HepG2 (cell line): ENCODE results near the gene BICDL1. TPM values are rescaled to one million over a fixed set of nuclear protein-coding genes. Genes with fewer than 3 reads are reported as not detected.

Experiments used
- CC2D1A ChIP-seq: sonication (generic); formaldehyde crosslinking; IDR thresholded peaks from 2 replicates; pipeline ENCODE4 v1.8.1; 2023; ENCODE audit warnings: mild to moderate bottlenecking, missing genetic modification reagents
- DRAP1 ChIP-seq: IDR thresholded peaks from 2 replicates; pipeline ENCODE4 v1.6.1; 2016; ENCODE audit warnings: missing genetic modification reagents, missing compliant biosample characterization
- GABPB1 ChIP-seq: IDR thresholded peaks from 2 replicates; pipeline ENCODE4 v1.6.1; 2016; ENCODE audit warnings: mild to moderate bottlenecking, missing genetic modification reagents, moderate library complexity, missing compliant biosample characterization
- KDM4B ChIP-seq: sonication (generic); formaldehyde crosslinking; IDR thresholded peaks from 2 replicates; pipeline ENCODE4 v1.4.0; 2020; ENCODE audit warnings: missing genetic modification reagents
- MEIS1 ChIP-seq: sonication (generic); formaldehyde crosslinking; IDR thresholded peaks from 2 replicates; pipeline ENCODE4 v1.9.0; 2021; ENCODE audit warnings: mild to moderate bottlenecking, missing genetic modification reagents, moderate library complexity, borderline replicate concordance
- MTF2 ChIP-seq: sonication (generic); formaldehyde crosslinking; IDR thresholded peaks from 2 replicates; pipeline ENCODE4 v1.5.0; 2020; ENCODE audit warnings: missing genetic modification reagents, borderline replicate concordance
- NCOR1 ChIP-seq: fragments of 200-600 bp; sonication (generic); IDR thresholded peaks from 2 replicates; pipeline ENCODE4 v1.7.0; 2017; ENCODE audit warnings: antibody characterized with exemption, low read length, borderline replicate concordance
- TAF1 ChIP-seq: sonication (generic); formaldehyde crosslinking; IDR thresholded peaks from 2 replicates; pipeline ENCODE4 v1.4.0; 2020; ENCODE audit warnings: missing genetic modification reagents
- TAF15 ChIP-seq: fragments of 200-400 bp; formaldehyde crosslinking; IDR thresholded peaks from one replicate; pipeline ENCODE4 v1.6.1; 2018; ENCODE audit warnings: mild to moderate bottlenecking, low read depth, low read length; ENCODE audit not compliant: poor library complexity, severe bottlenecking
- TBL1XR1 ChIP-seq: fragments of 150-350 bp; IDR thresholded peaks from 2 replicates; pipeline ENCODE4 v1.6.1; 2014; ENCODE audit warnings: borderline replicate concordance, low read length; ENCODE audit not compliant: partially characterized antibody
- YEATS4 ChIP-seq: sonication (generic); formaldehyde crosslinking; IDR thresholded peaks from 2 replicates; pipeline ENCODE4 v1.4.0; 2020; ENCODE audit warnings: missing genetic modification reagents, borderline replicate concordance
- ZBTB34 ChIP-seq: sonication (generic); formaldehyde crosslinking; IDR thresholded peaks from 2 replicates; pipeline ENCODE4 v1.8.0; 2022; ENCODE audit warnings: mild to moderate bottlenecking, missing genetic modification reagents
- ZBTB49 ChIP-seq: sonication (generic); formaldehyde crosslinking; IDR thresholded peaks from 2 replicates; pipeline ENCODE4 v1.4.0; 2020; ENCODE audit warnings: missing genetic modification reagents, borderline replicate concordance
- ZFP82 ChIP-seq: sonication (generic); formaldehyde crosslinking; IDR thresholded peaks from 2 replicates; pipeline ENCODE4 v1.5.1; 2020; ENCODE audit warnings: mild to moderate bottlenecking, missing genetic modification reagents, borderline replicate concordance
- ZNF260 ChIP-seq: sonication (generic); formaldehyde crosslinking; IDR thresholded peaks from 2 replicates; pipeline ENCODE4 v1.4.0; 2020; ENCODE audit warnings: missing genetic modification reagents, low read depth, mild to moderate bottlenecking, borderline replicate concordance
- ZNF501 ChIP-seq: sonication (generic); formaldehyde crosslinking; IDR thresholded peaks from 2 replicates; pipeline ENCODE4 v1.5.1; 2020; ENCODE audit warnings: mild to moderate bottlenecking, moderate library complexity, missing genetic modification reagents
- ZNF605 ChIP-seq: sonication (generic); formaldehyde crosslinking; IDR thresholded peaks from 2 replicates; pipeline ENCODE4 v1.8.0; 2022; ENCODE audit warnings: mild to moderate bottlenecking, missing genetic modification reagents
- ZNF674 ChIP-seq: sonication (generic); formaldehyde crosslinking; IDR thresholded peaks from 2 replicates; pipeline ENCODE4 v1.5.0; 2020; ENCODE audit warnings: low read depth, mild to moderate bottlenecking, missing genetic modification reagents
- ZNF775 ChIP-seq: sonication (generic); formaldehyde crosslinking; IDR thresholded peaks from 2 replicates; pipeline ENCODE4 v1.4.0; 2020; ENCODE audit warnings: missing genetic modification reagents, mild to moderate bottlenecking, moderate library complexity, borderline replicate concordance
- polyA plus RNA-seq, 8 experiments: library from polyadenylated mRNA; depleted of rRNA in 3 of 8; stranded (reverse) in 7 of 8; unstranded in 1 of 8; fragments of >200 nt; fragmentation: Illumina TruSeq in 4 of 8; extraction: Trizol in 4 of 8; gene quantifications; 2 replicates each; pipeline versions ENCODE4 v1.2.1 to v1.2.3, GENCODE V29; 2011 to 2016; ENCODE audit warnings: low read depth in 4 of 8, missing spikeins in 1 of 8, mixed read lengths in 1 of 8; ENCODE audit not compliant: insufficient read depth in 1 of 8
- total RNA-seq, 5 experiments: library from RNA; depleted of rRNA; stranded (reverse); fragments of >200 nt; fragmentation: Illumina TruSeq; extraction: Trizol; gene quantifications; 2 replicates each; pipeline ENCODE4 v1.2.3, GENCODE V29; 2016; ENCODE audit warnings: low read depth in 1 of 5
- TF ChIP-seq, protein P1 (sequence below): sonication (generic); formaldehyde crosslinking; IDR thresholded peaks from 2 replicates; pipeline ENCODE4 v1.5.0; 2020; ENCODE audit warnings: missing genetic modification reagents
- TF ChIP-seq, protein P2 (sequence below): sonication (generic); formaldehyde crosslinking; IDR thresholded peaks from 2 replicates; pipeline ENCODE4 v1.8.1; 2023; ENCODE audit warnings: missing genetic modification reagents, inconsistent platforms, borderline replicate concordance

BICDL1 gene
- total and polyA plus RNA-seq, 2 of the 13 experiments (the other 11 are each of a cell fraction or from before 2014, with no cell fraction given): 3.6 to 9.7 TPM

DNA sequence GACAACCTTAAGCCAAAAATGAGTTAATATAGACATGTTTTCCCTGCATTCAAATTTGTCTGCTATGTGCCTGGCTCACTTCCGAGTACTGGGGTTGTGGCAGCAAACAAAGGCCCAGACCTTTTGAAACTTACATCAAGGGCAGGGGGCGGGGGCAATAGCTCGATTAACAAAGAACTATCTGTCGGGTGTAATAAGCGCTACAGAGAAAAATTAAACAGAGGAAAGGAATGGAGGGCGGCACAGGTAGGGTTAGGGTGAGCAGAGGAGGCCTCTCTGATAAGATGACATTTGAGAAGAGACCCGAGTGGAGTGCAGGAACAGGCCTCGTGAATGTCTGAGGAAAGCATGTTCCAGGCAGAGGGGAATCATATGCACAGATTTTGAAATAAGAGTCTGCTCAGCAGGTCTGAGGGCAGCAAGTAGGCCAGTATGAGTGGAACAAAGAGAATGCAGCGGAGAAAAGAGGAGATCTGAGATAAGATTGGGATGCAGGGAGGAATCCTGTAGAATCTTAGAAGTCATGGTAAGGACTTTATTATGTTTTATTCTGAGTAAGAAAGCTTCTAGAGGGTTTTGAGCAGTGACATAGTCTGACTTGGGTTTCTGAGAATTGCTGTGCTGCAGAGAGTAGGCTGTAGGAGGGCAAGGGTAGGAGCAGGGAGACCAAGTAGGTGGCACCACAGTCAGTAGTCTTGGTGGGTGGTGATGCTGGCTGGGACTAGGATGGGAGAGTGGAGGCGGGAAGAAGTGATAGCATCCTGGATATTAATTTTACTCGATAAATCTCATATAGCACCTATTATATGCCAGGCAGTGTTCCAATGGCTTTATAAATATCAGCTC, 52.6 kb downstream of the BICDL1 start (continued):
- TF ChIP-seq ZBTB34 (CRISPR knock-in tag) (no peak), ZNF260 (CRISPR knock-in tag) (no peak), ZBTB49 (CRISPR knock-in tag) (no peak), ZFP82 (CRISPR knock-in tag) (no peak), GABPB1 (CRISPR knock-in tag) (no peak), KDM4B (CRISPR knock-in tag) (no peak), ZNF605 (CRISPR knock-in tag) (no peak), MEIS1 (CRISPR knock-in tag) (no peak), DRAP1 (CRISPR knock-in tag) (no peak), ZNF501 (no peak), ZNF775 (CRISPR knock-in tag) (no peak), NCOR1 (peak; percentile 45; the same call in 1 of the 2 replicates), TAF15 (no peak), TAF1 (CRISPR knock-in tag) (no peak), CC2D1A (CRISPR knock-in tag) (no peak), YEATS4 (no peak), ZNF674 (CRISPR knock-in tag) (no peak), MTF2 (CRISPR knock-in tag) (no peak), TBL1XR1 (no peak)
- TF ChIP-seq, protein P1, sequence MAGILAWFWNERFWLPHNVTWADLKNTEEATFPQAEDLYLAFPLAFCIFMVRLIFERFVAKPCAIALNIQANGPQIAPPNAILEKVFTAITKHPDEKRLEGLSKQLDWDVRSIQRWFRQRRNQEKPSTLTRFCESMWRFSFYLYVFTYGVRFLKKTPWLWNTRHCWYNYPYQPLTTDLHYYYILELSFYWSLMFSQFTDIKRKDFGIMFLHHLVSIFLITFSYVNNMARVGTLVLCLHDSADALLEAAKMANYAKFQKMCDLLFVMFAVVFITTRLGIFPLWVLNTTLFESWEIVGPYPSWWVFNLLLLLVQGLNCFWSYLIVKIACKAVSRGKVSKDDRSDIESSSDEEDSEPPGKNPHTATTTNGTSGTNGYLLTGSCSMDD (CRISPR knock-in tag): no peak
- TF ChIP-seq, protein P2, sequence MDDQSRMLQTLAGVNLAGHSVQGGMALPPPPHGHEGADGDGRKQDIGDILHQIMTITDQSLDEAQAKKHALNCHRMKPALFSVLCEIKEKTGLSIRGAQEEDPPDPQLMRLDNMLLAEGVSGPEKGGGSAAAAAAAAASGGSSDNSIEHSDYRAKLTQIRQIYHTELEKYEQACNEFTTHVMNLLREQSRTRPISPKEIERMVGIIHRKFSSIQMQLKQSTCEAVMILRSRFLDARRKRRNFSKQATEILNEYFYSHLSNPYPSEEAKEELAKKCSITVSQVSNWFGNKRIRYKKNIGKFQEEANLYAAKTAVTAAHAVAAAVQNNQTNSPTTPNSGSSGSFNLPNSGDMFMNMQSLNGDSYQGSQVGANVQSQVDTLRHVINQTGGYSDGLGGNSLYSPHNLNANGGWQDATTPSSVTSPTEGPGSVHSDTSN (CRISPR knock-in tag): no peak
